ENCODE results near the gene MAN2A2. TPM values are rescaled to one million over a fixed set of nuclear protein-coding genes. Genes with fewer than 3 reads are reported as not detected.
A peak's percentile ranks its signal among the peaks of the same experiment; 100 is the strongest.

MAN2A2 gene
- total RNA-seq, 4 donors from 2014 or later = 56.8 to 124 (median 92.4) TPM

- peak; percentile 56 to 66 for DNase-seq
- TF ChIP-seq CTCF (IDR thresholded peaks at IDR 0.05 in 4 of 5, conservative IDR thresholded peaks at IDR 0.05 in 1 of 5) (no peak), POLR2A (IDR thresholded peaks at IDR 0.05) (peak; percentile 16 to 39)
- in situ Hi-C loops (cut with MboI; ENCODE audit: low sequenced_read_pairs in 4 of 4) (no loop called here), intact Hi-C loops (cut with DNase I; ENCODE audit: low total_unique reads) (loop anchor here (5.0 kb wide), 1 partner anchor 207 kb away; no protein-coding TSS in a partner anchor)
- Histone ChIP-seq H3K27me3 (no peaks in the 10 kb centered on the region), H3K4me3 (peak overlapping the region in 1 of 4 donors; percentile 79), H3K4me1 (peaks cover 30 to 42% of the 10 kb centered on the region in 2 donors), H3K27ac (peak overlapping the region; percentile 93 to 98 (median 96)), H3K9me3 (no peaks in the 10 kb centered on the region), H3K36me3 (no peaks in the 10 kb centered on the region)
- ATAC-seq = peak; percentile 22 to 42
These were observed 33.3 kb upstream of the MAN2A2 start for GRCh38 chr15:90869601-90870353.

- ATAC-seq = peak; percentile 3 to 13
These were observed 32.6 kb upstream of the MAN2A2 start for GRCh38 chr15:90870354-90871138.

GRCh38 chr15:90871139-90871715 lies 31.9 kb upstream of the MAN2A2 start:
- intact Hi-C loops (cut with DNase I; ENCODE audit: low total_unique reads) (loop anchor here (5.0 kb wide), 1 partner anchor 209 kb away; no protein-coding TSS in a partner anchor), in situ Hi-C loops (cut with MboI; ENCODE audit: low sequenced_read_pairs in 4 of 4) (no loop called here)
- H3K4me1 ChIP-seq = peaks cover 30 to 42% of the 10 kb centered on the region in 2 donors
- H3K9me3 ChIP-seq = no peaks in the 10 kb centered on the region
- TF ChIP-seq POLR2A (IDR thresholded peaks at IDR 0.05) (no peak), CTCF (IDR thresholded peaks at IDR 0.05 in 4 of 5, conservative IDR thresholded peaks at IDR 0.05 in 1 of 5) (no peak)
- peak overlapping the region; percentile 93 to 98 (median 96) for H3K27ac ChIP-seq
- DNase-seq (peak in 1 of 2 donors; percentile 36), ATAC-seq (peak; percentile 7 to 24)
- peak overlapping the region; percentile 78 to 97 (median 88) for H3K4me3 ChIP-seq
- H3K36me3 ChIP-seq = peaks cover 0 to 7% of the 10 kb centered on the region in 2 donors
- no peaks in the 10 kb centered on the region for H3K27me3 ChIP-seq

More at GRCh38 chr15:90870354-90871138, 32.6 kb upstream of the MAN2A2 start:
- Histone ChIP-seq H3K4me3 (peak overlapping the region; percentile 78 to 97 (median 88)), H3K27me3 (no peaks in the 10 kb centered on the region), H3K27ac (peak overlapping the region; percentile 93 to 98 (median 96)), H3K4me1 (peaks cover 30 to 42% of the 10 kb centered on the region in 2 donors), H3K36me3 (peaks cover 0 to under 1% of the 10 kb centered on the region in 2 donors), H3K9me3 (no peaks in the 10 kb centered on the region)
- TF ChIP-seq POLR2A (IDR thresholded peaks at IDR 0.05) (no peak), CTCF (IDR thresholded peaks at IDR 0.05 in 4 of 5, conservative IDR thresholded peaks at IDR 0.05 in 1 of 5) (no peak)
- in situ Hi-C loops (cut with MboI; ENCODE audit: low sequenced_read_pairs in 4 of 4) (no loop called here), intact Hi-C loops (cut with DNase I; ENCODE audit: low total_unique reads) (loop anchor here (5.0 kb wide), 1 partner anchor 208 kb away; no protein-coding TSS in a partner anchor)
- DNase-seq = no peak

GRCh38 chr15:90871716-90872485 lies 31.2 kb upstream of the MAN2A2 start:
- Histone ChIP-seq H3K4me1 (peaks cover 30 to 42% of the 10 kb centered on the region in 2 donors), H3K27me3 (no peaks in the 10 kb centered on the region), H3K27ac (peak overlapping the region; percentile 93 to 98 (median 96)), H3K4me3 (peak overlapping the region; percentile 78 to 97 (median 88)), H3K36me3 (peaks cover 0 to 14% of the 10 kb centered on the region in 2 donors), H3K9me3 (no peaks in the 10 kb centered on the region)
- intact Hi-C loops (cut with DNase I; ENCODE audit: low total_unique reads) (loop anchor here (2.0 to 5.0 kb wide), 4 partner anchors 31 to 210 kb away; partner anchors contain the start of genes BLM and MAN2A2), in situ Hi-C loops (cut with MboI; ENCODE audit: low sequenced_read_pairs in 4 of 4) (no loop called here)
- TF ChIP-seq CTCF (IDR thresholded peaks at IDR 0.05 in 4 of 5, conservative IDR thresholded peaks at IDR 0.05 in 1 of 5) (no peak), POLR2A (IDR thresholded peaks at IDR 0.05) (no peak)
- peak in 1 of 2 donors; percentile 62 for DNase-seq
- ATAC-seq = peak; percentile 26 to 59
